Panc1 (cell line): ENCODE measurements around the gene IGFALS. TPM values are rescaled to one million over a fixed set of nuclear protein-coding genes. Genes with fewer than 3 reads are reported as not detected.

Experiments used
- ATAC-seq: fragments of 200-7000 bp; cut with Tn5 transposase; 2 replicates; pipeline ENCODE4 v1.9.1; 2020; ENCODE audit warnings: mild to moderate bottlenecking, moderate library complexity
- BruUV-seq: library from RNA; stranded (reverse); fragments of 400-500 nt; replicated peaks from 2 replicates; lab custom pipeline; 2021; lab: Mats Ljungman, UMichigan
- CTCF ChIA-PET: fragments of 300-600 bp; sonication (Branson Sonifier 250); formaldehyde crosslinking; loops from one replicate; lab custom pipeline; 2022; ENCODE audit warnings: antibody characterized with exemption; lab: Charles Lee
- POLR2A ChIA-PET: fragments of 300-600 bp; sonication (Branson Sonifier 250); formaldehyde crosslinking; loops from one replicate; lab custom pipeline; 2022; ENCODE audit warnings: antibody characterized with exemption; lab: Charles Lee
- DNase-seq: peaks from one replicate; pipeline ENCODE4 v3.0.0-alpha.2; 2010; ENCODE audit warnings: low read depth, low spot score
- H3K27ac ChIP-seq: 2 replicates; pipeline ENCODE4 v1.5.1; 2011; ENCODE audit warnings: mild to moderate bottlenecking, low read length, inconsistent platforms
- H3K27me3 ChIP-seq: fragments of 200-500 bp; sonication (Bioruptor generic); 2 replicates; pipeline ENCODE4 v1.6.0; 2014; ENCODE audit warnings: low read length, inconsistent platforms; ENCODE audit not compliant: control insufficient read depth, insufficient read depth
- H3K36me3 ChIP-seq: fragments of 200-500 bp; sonication (Bioruptor generic); 2 replicates; pipeline ENCODE4 v1.5.1; 2014; ENCODE audit warnings: inconsistent platforms, mild to moderate bottlenecking, low read length, moderate library complexity; ENCODE audit not compliant: control insufficient read depth, insufficient read depth
- H3K4me1 ChIP-seq: 2 replicates; pipeline ENCODE4 v1.5.1; 2011; ENCODE audit warnings: inconsistent platforms, mild to moderate bottlenecking, low read length, moderate library complexity; ENCODE audit not compliant: control insufficient read depth, insufficient read depth
- H3K4me3 ChIP-seq, 2 experiments: 2 replicates each; pipeline ENCODE4 v1.5.1; 2011 to 2012; ENCODE audit warnings: low read depth in 2 of 2, low read length in 2 of 2, mild to moderate bottlenecking in 2 of 2, inconsistent platforms in 1 of 2, moderate library complexity in 1 of 2
- H3K9me3 ChIP-seq: fragments of 200-500 bp; sonication (Bioruptor generic); 2 replicates; pipeline ENCODE4 v1.5.1; 2014; ENCODE audit warnings: low read depth, mild to moderate bottlenecking, inconsistent platforms, low read length, moderate library complexity; ENCODE audit not compliant: control insufficient read depth, insufficient read depth
- POLR2AphosphoS5 ChIP-seq: IDR thresholded peaks from 2 replicates; pipeline ENCODE4 v1.6.1; 2012; ENCODE audit warnings: mild to moderate bottlenecking, low read depth, low read length, moderate library complexity
- REST ChIP-seq, 2 experiments: IDR thresholded peaks; 2 replicates each; pipeline ENCODE4 v1.6.1; 2011 to 2012; ENCODE audit warnings: low read depth in 2 of 2, control low read depth in 1 of 2, low read length in 1 of 2, mild to moderate bottlenecking in 1 of 2, moderate library complexity in 1 of 2; ENCODE audit not compliant: insufficient read depth in 1 of 2
- SIN3A ChIP-seq: IDR thresholded peaks from 2 replicates; pipeline ENCODE4 v1.6.1; 2012; ENCODE audit warnings: low read depth, mild to moderate bottlenecking, low read length, moderate library complexity, borderline replicate concordance; ENCODE audit not compliant: insufficient read depth
- TCF7L2 ChIP-seq: IDR thresholded peaks from 2 replicates; pipeline ENCODE4 v1.6.1; 2011; ENCODE audit warnings: mild to moderate bottlenecking, low read depth, low read length, inconsistent platforms
- in situ Hi-C: cut with HindIII; loops from 2 replicates; pipeline ENCODE4 v1.10.0; 2016; ENCODE audit warnings: low sequenced_read_pairs, low pct_unique_long_range_greater_than_20kb
- intact Hi-C: fragments of 100-400 bp; cut with micrococcal nuclease; formaldehyde crosslinking; loops from one replicate; pipeline ENCODE4 v1.10.0; 2022; ENCODE audit not compliant: unreplicated experiment
- total RNA-seq: library from RNA; stranded (reverse); gene quantifications from one replicate; pipeline ENCODE4 v1.2.1, GENCODE V29; 2021; ENCODE audit not compliant: unreplicated experiment
- TF ChIP-seq, protein P1 (sequence below): fragments of 450-650 bp; IDR thresholded peaks from 2 replicates; pipeline ENCODE4 v1.5.1; 2017; ENCODE audit warnings: mild to moderate bottlenecking

Gene IGFALS
- total RNA-seq, 1 experiment from 2014 or later: 0.10 TPM

GRCh38 chr16:1812732-1813163, 19.2 kb upstream of the IGFALS start:
- no peak overlapping the region for H3K27ac ChIP-seq
- BruUV-seq: no TSS peak
- POLR2A ChIA-PET: no interaction called here
- intact Hi-C loops (no loop called here), in situ Hi-C loops (no loop called here)
- TF ChIP-seq, protein P1, sequence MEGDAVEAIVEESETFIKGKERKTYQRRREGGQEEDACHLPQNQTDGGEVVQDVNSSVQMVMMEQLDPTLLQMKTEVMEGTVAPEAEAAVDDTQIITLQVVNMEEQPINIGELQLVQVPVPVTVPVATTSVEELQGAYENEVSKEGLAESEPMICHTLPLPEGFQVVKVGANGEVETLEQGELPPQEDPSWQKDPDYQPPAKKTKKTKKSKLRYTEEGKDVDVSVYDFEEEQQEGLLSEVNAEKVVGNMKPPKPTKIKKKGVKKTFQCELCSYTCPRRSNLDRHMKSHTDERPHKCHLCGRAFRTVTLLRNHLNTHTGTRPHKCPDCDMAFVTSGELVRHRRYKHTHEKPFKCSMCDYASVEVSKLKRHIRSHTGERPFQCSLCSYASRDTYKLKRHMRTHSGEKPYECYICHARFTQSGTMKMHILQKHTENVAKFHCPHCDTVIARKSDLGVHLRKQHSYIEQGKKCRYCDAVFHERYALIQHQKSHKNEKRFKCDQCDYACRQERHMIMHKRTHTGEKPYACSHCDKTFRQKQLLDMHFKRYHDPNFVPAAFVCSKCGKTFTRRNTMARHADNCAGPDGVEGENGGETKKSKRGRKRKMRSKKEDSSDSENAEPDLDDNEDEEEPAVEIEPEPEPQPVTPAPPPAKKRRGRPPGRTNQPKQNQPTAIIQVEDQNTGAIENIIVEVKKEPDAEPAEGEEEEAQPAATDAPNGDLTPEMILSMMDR: peak; percentile 87
- no peak for TF ChIP-seq SIN3A
- no peak overlapping the region for H3K4me3 ChIP-seq
- CTCF ChIA-PET: no interaction called here
- no peaks in the 10 kb centered on the region for H3K27me3 ChIP-seq
- peaks cover 5% of the 10 kb centered on the region; the same call in 1 of the 2 replicates for H3K4me1 ChIP-seq
- ATAC-seq (peak; percentile 89), DNase-seq (no peak)
- no peaks in the 10 kb centered on the region for H3K36me3 ChIP-seq
- H3K9me3 ChIP-seq: no peaks in the 10 kb centered on the region

DNA sequence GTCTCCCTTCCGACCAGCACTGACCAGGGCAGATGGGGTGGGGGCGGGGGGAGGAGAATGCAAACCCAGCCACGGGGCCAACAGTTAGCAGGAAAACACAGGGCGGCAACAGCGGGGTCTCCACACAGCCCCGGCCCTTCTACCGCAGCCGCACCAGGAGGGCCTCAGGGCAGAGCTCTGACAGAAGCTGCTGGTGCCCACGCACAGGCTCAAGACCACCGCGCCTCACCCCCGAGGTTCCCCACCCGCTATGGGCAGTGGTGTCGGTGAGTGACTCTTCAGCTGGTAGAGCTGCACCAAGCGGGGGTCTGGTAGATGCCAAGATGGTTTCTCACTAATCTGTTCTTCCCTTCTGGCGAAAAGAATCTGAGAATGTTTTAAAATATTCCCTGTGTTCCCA, 17.0 kb upstream of the IGFALS start:
- TF ChIP-seq, protein P1: no peak
- no peak for TF ChIP-seq SIN3A
- TF ChIP-seq POLR2AphosphoS5: no peak
- TF ChIP-seq TCF7L2: no peak
- no peak for TF ChIP-seq REST (IDR thresholded peaks at IDR 0.05; ENCODE audit: insufficient read depth in 1 of 2, low read depth in 2 of 2, low read length in 1 of 2)
- Histone ChIP-seq H3K36me3 (no peaks in the 10 kb centered on the region), H3K27me3 (no peaks in the 10 kb centered on the region), H3K9me3 (no peaks in the 10 kb centered on the region), H3K27ac (no peak overlapping the region), H3K4me1 (peaks cover 5% of the 10 kb centered on the region; the same call in 1 of the 2 replicates), H3K4me3 (no peak overlapping the region)
- POLR2A ChIA-PET: no interaction called here
- in situ Hi-C loops: no loop called here
- intact Hi-C loops: no loop called here
- no peak for ATAC-seq
- DNase-seq: no peak
- no TSS peak for BruUV-seq
- CTCF ChIA-PET: no interaction called here

DNA sequence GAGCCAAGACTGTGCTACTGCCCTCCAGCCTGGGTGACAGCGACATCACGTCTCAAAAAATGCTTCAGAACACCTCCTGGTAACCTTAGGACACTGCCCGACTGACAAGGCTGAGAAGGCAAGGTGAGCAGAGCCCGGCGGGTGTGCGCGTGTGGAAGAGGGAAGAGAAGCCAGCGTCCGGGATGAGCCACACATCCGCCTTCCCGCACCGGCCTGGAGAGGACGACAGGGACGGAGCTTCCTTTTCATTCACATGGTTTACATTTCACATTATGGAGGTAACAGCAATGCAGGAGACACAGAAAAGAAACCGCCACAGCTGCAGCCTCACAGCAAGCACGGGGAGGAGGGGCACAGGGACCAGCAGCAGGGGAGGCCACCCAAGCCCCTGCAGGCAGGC, 16.6 kb upstream of the IGFALS start:
- ChIA-PET CTCF (no interaction called here), POLR2A (no interaction called here)
- no peaks in the 10 kb centered on the region for H3K9me3 ChIP-seq
- no peaks in the 10 kb centered on the region for H3K27me3 ChIP-seq
- no TSS peak for BruUV-seq
- no peak overlapping the region for H3K27ac ChIP-seq
- intact Hi-C loops: no loop called here
- H3K4me3 ChIP-seq: no peak overlapping the region
- no peak for DNase-seq
- TF ChIP-seq POLR2AphosphoS5 (no peak), SIN3A (no peak), TCF7L2 (no peak), REST (IDR thresholded peaks at IDR 0.05; ENCODE audit: insufficient read depth in 1 of 2, low read depth in 2 of 2, low read length in 1 of 2) (no peak)
- TF ChIP-seq, protein P1: no peak
- ATAC-seq: no peak
- in situ Hi-C loops: no loop called here
- H3K36me3 ChIP-seq: no peaks in the 10 kb centered on the region
- H3K4me1 ChIP-seq: peaks cover 5% of the 10 kb centered on the region; the same call in 1 of the 2 replicates
